ENCODE data around the gene CS.
A peak's percentile ranks its signal among the peaks of the same experiment; 100 is the strongest.

CS gene

DNA sequence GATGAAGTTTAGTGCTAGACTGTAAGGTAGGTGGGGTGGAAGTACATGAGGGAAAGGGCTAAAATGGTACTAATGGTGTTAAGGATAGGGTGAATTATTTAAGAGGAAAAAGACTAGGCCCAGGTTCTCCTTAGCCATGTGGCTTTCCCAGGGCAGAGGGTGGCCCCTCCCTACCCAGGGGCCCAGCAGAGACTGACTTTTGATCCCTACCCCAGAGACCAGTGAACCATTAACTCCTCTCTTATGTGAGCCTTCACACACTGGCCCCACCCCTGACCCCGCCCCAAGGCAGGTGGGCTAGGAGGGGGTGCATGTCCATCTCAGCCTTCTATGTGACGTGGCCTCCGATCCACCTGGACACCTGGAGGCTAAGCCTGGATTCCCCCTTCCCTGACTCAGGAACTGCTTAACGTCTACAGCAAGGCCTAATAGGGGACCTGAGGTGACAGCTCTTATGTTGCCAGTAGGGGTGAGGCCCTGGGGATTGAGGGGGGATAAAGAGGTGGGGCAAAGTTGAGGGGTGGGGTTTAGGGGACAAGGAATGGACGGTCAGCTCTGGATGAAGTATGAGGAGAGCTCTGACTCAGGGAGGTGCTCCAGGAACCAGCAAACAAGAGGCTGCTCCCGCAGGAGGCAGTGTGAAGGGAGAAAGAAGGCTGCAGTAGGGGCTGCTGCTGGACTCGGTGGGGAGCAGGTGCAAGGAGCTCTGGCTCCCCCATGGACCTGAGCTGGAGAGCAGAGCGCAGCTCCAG, 69.5 kb downstream of the CS start:
- TF ChIP-seq, protein P1, sequence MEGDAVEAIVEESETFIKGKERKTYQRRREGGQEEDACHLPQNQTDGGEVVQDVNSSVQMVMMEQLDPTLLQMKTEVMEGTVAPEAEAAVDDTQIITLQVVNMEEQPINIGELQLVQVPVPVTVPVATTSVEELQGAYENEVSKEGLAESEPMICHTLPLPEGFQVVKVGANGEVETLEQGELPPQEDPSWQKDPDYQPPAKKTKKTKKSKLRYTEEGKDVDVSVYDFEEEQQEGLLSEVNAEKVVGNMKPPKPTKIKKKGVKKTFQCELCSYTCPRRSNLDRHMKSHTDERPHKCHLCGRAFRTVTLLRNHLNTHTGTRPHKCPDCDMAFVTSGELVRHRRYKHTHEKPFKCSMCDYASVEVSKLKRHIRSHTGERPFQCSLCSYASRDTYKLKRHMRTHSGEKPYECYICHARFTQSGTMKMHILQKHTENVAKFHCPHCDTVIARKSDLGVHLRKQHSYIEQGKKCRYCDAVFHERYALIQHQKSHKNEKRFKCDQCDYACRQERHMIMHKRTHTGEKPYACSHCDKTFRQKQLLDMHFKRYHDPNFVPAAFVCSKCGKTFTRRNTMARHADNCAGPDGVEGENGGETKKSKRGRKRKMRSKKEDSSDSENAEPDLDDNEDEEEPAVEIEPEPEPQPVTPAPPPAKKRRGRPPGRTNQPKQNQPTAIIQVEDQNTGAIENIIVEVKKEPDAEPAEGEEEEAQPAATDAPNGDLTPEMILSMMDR (IDR thresholded peaks at IDR 0.05; ENCODE audit: low read depth, low read length, missing control alignments) = no peak
- no peak overlapping the region for H3K4me3 ChIP-seq (replicated peaks; ENCODE audit: low read depth, low read length)
- DNase-seq (ENCODE audit: extremely low read depth, low read depth) = no peak

DNA sequence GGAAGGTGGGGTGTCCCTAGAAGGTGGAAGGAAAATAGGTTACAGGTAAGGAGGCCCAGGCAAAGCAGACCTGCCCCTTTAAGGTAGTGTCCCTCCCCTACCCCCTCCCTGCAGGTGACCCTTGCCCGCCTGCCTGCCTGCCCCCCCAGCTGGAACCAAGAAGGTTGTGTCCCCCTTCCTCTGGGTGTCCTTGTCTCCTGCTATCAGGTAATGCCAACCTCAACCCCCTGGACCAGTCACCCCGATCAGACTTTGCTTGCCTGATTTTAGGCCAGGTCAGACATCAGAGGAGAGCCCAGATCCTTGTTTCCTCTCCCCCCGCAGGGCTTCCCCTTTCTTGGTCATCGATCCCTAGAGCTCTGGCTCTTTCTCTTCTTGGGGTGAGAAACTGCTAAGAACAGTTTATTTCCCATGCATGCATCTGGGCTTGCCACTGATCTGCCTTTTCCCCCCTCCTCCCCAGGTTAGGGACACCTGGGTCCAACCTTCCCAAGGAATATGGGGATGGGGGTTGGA, 70.2 kb downstream of the CS start, which contains the start of gene SLC39A5:
SLC39A5 (plus strand) TSS at position 136 of the 516 bp plus-strand sequence. CDS start 1,224 bp downstream, outside the sequence.
- no peak within 1 kb of the TSS for H3K4me3 ChIP-seq (replicated peaks; ENCODE audit: low read depth, low read length)
- TF ChIP-seq, protein P1 (IDR thresholded peaks at IDR 0.05; ENCODE audit: low read depth, low read length, missing control alignments) = no peak
- DNase-seq (ENCODE audit: extremely low read depth, low read depth) = no peak

DNA sequence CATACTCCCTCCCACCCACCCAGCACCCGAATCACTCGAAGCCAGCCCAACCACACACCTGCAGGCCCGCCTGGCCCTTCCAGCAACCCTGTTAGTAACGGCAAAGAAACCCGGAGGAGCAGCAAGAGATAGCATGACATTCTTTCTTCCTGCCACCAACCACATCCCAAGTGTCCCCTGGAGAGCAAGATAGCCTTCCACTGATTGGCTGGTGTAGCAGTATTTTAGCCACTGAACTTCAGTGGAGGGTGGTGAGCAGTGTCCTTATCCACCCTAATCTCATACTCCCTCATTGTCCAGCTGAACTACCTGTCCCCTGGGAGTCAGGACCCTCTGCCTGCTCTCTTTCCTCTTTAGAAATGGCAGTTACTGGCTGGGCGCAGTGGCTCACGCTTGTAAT, 71.0 kb downstream of the CS start:
- TF ChIP-seq, protein P1 (IDR thresholded peaks at IDR 0.05; ENCODE audit: low read depth, low read length, missing control alignments) = no peak
- no peak overlapping the region for H3K4me3 ChIP-seq (replicated peaks; ENCODE audit: low read depth, low read length)
- no peak for DNase-seq (ENCODE audit: extremely low read depth, low read depth)

DNA sequence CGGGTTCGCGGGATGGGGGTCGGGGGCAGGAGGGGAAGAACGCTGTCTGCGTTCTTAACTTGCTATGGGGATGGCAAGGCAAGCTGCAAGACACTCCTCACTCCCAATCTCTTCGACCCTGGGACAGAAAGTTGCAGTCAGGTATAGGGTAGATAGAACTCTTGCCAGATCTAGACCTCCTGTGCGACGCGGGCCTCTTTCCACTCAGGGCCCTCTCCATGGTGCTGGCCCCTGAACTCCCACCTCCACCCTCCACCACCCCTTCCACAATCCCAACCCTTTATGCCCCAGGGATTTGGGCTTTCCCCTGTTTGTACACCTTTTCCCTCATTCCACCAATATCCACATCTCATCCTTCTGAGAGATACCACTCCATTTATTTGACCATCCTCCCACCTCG, 75.2 kb downstream of the CS start:
- H3K4me3 ChIP-seq (replicated peaks; ENCODE audit: low read depth, low read length) = peak overlapping the region; percentile 73
- TF ChIP-seq, protein P1 (IDR thresholded peaks at IDR 0.05; ENCODE audit: low read depth, low read length, missing control alignments) = no peak
- no peak for DNase-seq (ENCODE audit: extremely low read depth, low read depth)

DNA sequence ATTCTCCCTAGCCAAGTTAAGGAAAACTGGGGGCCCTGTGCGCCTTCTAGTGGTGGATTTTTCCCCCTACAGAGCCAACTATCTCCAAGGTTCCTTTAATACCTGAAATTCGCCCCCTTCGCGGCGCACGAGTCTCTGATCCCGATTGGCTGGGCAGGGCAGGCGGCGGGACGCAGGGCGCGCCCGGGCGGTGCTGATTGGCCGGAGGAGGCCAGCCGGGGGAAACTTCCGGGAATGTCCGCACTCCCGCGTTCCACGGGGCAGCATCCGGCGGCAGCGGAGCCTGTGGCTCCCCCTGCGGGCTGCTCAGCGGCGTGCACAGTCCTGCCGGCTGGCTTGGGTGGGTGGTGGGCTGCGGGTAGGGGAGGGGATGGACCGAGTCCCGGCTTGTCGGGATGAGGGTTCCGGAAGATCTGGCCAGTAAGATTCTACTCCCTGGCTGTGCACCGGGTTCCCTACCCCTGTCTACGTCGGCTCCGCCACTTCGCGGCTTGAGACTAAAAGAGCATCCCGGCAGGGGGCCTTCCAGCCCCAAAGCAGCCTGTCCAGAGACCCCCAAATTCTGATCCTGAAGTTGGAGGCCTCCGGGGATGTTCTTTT, 75.9 kb downstream of the CS start, which contains the start of gene NABP2:
NABP2 (plus strand) TSS at position 241 of the 600 bp plus-strand sequence. CDS start 515 bp downstream, outside the sequence.
- H3K4me3 ChIP-seq (replicated peaks; ENCODE audit: low read depth, low read length) = peak within 1 kb of the TSS; percentile 73
- DNase-seq (ENCODE audit: extremely low read depth, low read depth) = peak; percentile 96
- TF ChIP-seq, protein P1 (IDR thresholded peaks at IDR 0.05; ENCODE audit: low read depth, low read length, missing control alignments) = peak; percentile 86

DNA sequence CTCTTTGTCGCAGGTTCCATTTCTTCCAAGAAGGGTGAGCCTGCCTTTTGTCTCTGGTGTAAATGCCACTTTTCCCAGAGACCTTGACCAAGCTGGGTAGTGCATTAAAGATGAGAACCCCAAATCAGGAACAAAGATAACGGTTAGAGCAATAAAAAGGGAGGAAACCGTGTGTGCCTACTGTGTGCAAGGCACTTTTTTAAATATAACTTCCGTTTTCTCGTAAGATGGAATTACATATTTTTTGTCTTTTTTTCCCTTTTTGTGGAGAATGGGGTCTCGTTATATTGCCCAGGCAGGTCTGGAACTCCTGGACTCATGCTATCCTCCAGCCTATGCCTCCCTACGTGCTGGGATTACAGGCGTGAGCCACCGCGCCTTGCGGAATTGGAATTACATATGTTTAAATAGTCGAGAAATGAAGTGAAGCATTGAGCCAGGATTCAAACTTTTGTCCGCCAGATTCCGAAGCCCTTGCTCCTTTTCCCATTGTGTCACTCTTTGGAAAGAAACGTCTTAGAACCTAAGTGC, 76.5 kb downstream of the CS start:
- DNase-seq (ENCODE audit: extremely low read depth, low read depth) = no peak
- TF ChIP-seq, protein P1 (IDR thresholded peaks at IDR 0.05; ENCODE audit: low read depth, low read length, missing control alignments) = no peak
- 0 out of 2 replicates have a peak overlapping the region, but pooled peaks have one; percentile 10 for H3K4me3 ChIP-seq (replicated peaks; ENCODE audit: low read depth, low read length)
